NOMO-1 (cell line): ENCODE data around the gene EFL1.

Experiments
- DNase-seq, 2 experiments: peaks; one replicate each; lab custom pipeline; 2025; ENCODE audit not compliant: unreplicated experiment in 2 of 2; lab: John Stamatoyannopoulos, UW

The EFL1 gene

GRCh38 chr15:82128401-82129148, 134.0 kb downstream of the EFL1 start:
- DNase-seq, result peak in 1 of 2 experiments; percentile 2

GRCh38 chr15:82127581-82127980, 135.0 kb downstream of the EFL1 start:
- DNase-seq, result no peak

- DNase-seq, result no peak
Observed at GRCh38 chr15:82126346-82126745, 136.2 kb downstream of the EFL1 start.

GRCh38 chr15:82124331-82125263, 137.9 kb downstream of the EFL1 start:
- no peak for DNase-seq

GRCh38 chr15:82122746-82123400, 139.7 kb downstream of the EFL1 start:
- no peak for DNase-seq

GRCh38 chr15:82118040-82118439, 144.5 kb downstream of the EFL1 start:
- no peak for DNase-seq

- DNase-seq, result no peak
Observed at GRCh38 chr15:82117296-82117695, 145.2 kb downstream of the EFL1 start.

GRCh38 chr15:82114660-82115059, 147.9 kb downstream of the EFL1 start:
- no peak for DNase-seq

- no peak for DNase-seq
Observed at GRCh38 chr15:82113106-82113715, 149.3 kb downstream of the EFL1 start.

GRCh38 chr15:82111918-82112317, 150.6 kb downstream of the EFL1 start:
- DNase-seq, result no peak

- DNase-seq, result no peak
Observed at GRCh38 chr15:82110144-82110543, 152.4 kb downstream of the EFL1 start.

- peak; percentile 7 to 24 for DNase-seq
Observed at GRCh38 chr15:82108489-82109078, 153.9 kb downstream of the EFL1 start.

- DNase-seq, result no peak
Observed at GRCh38 chr15:82106679-82107078, 155.9 kb downstream of the EFL1 start.

GRCh38 chr15:82105451-82106215, 156.9 kb downstream of the EFL1 start:
- DNase-seq, result no peak

GRCh38 chr15:82103468-82103867, 159.1 kb downstream of the EFL1 start:
- DNase-seq, result no peak

GRCh38 chr15:82100111-82100929, 162.2 kb downstream of the EFL1 start:
- DNase-seq, result no peak

- DNase-seq, result no peak
Observed at GRCh38 chr15:82098674-82099073, 163.9 kb downstream of the EFL1 start.

GRCh38 chr15:82095803-82096202, 166.7 kb downstream of the EFL1 start:
- DNase-seq, result no peak

- no peak for DNase-seq
Observed at GRCh38 chr15:82093774-82094211, 168.7 kb downstream of the EFL1 start.
